OCI-LY1 (cell line): ENCODE data around the gene PTPRE.

Experiments used
- H2AFZ ChIP-seq: fragments of 200-600 bp; sonication (generic), shearing (Covaris generic); 2 replicates; pipeline ENCODE4 v1.6.0; 2014; ENCODE audit warnings: antibody characterized with exemption, mild to moderate bottlenecking, low read length
- H3F3A ChIP-seq: fragments of 200-600 bp; sonication (generic), shearing (Covaris generic); 2 replicates; pipeline ENCODE4 v1.6.0; 2014; ENCODE audit warnings: mild to moderate bottlenecking, antibody characterized with exemption, low read length, moderate library complexity; ENCODE audit not compliant: insufficient read depth
- H3K27ac ChIP-seq: fragments of 200-600 bp; sonication (generic); 2 replicates; pipeline ENCODE4 v1.5.1; 2014; ENCODE audit warnings: low read length, mixed run types, mild to moderate bottlenecking, low read depth; ENCODE audit not compliant: poor library complexity, severe bottlenecking
- H3K27me3 ChIP-seq: fragments of 200-600 bp; sonication (generic); 2 replicates; pipeline ENCODE4 v1.6.0; 2014; ENCODE audit warnings: antibody characterized with exemption, mild to moderate bottlenecking, low read length, moderate library complexity; ENCODE audit not compliant: insufficient read depth
- H3K36me3 ChIP-seq: fragments of 200-600 bp; sonication (generic); 2 replicates; pipeline ENCODE4 v1.6.1; 2014; ENCODE audit warnings: mild to moderate bottlenecking, antibody characterized with exemption, low read length, moderate library complexity, mixed read lengths; ENCODE audit not compliant: insufficient read depth
- H3K4me1 ChIP-seq: fragments of 200-600 bp; sonication (generic); 2 replicates; pipeline ENCODE4 v1.5.1; 2014; ENCODE audit warnings: mild to moderate bottlenecking, low read length, moderate library complexity; ENCODE audit not compliant: insufficient read depth, severe bottlenecking
- H3K4me2 ChIP-seq: fragments of 200-600 bp; sonication (generic), shearing (Covaris generic); 2 replicates; pipeline ENCODE4 v1.6.1; 2014; ENCODE audit warnings: low read length
- H3K4me3 ChIP-seq: fragments of 200-600 bp; sonication (generic); 2 replicates; pipeline ENCODE4 v1.5.1; 2014; ENCODE audit warnings: low read length, low read depth, mild to moderate bottlenecking, mixed read lengths; ENCODE audit not compliant: poor library complexity, severe bottlenecking
- H3K79me2 ChIP-seq: fragments of 200-600 bp; shearing (Covaris generic); 2 replicates; pipeline ENCODE4 v1.6.1; 2016; ENCODE audit warnings: mixed run types, low read length, mixed read lengths; ENCODE audit not compliant: insufficient read depth
- H3K9ac ChIP-seq: fragments of 200-600 bp; sonication (generic), shearing (Covaris generic); 2 replicates; pipeline ENCODE4 v1.6.1; 2014; ENCODE audit warnings: mild to moderate bottlenecking, low read length, mixed read lengths
- H3K9me2 ChIP-seq: fragments of 200-600 bp; sonication (generic), shearing (Covaris generic); 2 replicates; pipeline ENCODE4 v1.6.1; 2014; ENCODE audit warnings: low read depth, mild to moderate bottlenecking, low read length, mixed read lengths
- H3K9me3 ChIP-seq: fragments of 200-600 bp; shearing (Covaris generic); 2 replicates; pipeline ENCODE4 v1.6.1; 2014; ENCODE audit warnings: low read length, mixed read lengths
- H4K20me1 ChIP-seq: fragments of 200-600 bp; sonication (generic), shearing (Covaris generic); 2 replicates; pipeline ENCODE4 v1.6.0; 2016; ENCODE audit warnings: mild to moderate bottlenecking, low read length; ENCODE audit not compliant: insufficient read depth
- EZH2 ChIP-seq: fragments of 200-600 bp; sonication (generic), shearing (Covaris generic); IDR thresholded peaks from 2 replicates; pipeline ENCODE4 v1.8.0; 2017; ENCODE audit warnings: borderline replicate concordance, mixed run types, mild to moderate bottlenecking, antibody characterized with exemption, low read length, moderate library complexity, mixed read lengths
- TF ChIP-seq, protein P1 (sequence below): fragments of 200-600 bp; sonication (generic), shearing (Covaris generic); IDR thresholded peaks from 2 replicates; pipeline ENCODE4 v1.5.1; 2017; ENCODE audit warnings: mild to moderate bottlenecking, antibody characterized with exemption, low read length, moderate library complexity, mixed read lengths

PTPRE gene

DNA sequence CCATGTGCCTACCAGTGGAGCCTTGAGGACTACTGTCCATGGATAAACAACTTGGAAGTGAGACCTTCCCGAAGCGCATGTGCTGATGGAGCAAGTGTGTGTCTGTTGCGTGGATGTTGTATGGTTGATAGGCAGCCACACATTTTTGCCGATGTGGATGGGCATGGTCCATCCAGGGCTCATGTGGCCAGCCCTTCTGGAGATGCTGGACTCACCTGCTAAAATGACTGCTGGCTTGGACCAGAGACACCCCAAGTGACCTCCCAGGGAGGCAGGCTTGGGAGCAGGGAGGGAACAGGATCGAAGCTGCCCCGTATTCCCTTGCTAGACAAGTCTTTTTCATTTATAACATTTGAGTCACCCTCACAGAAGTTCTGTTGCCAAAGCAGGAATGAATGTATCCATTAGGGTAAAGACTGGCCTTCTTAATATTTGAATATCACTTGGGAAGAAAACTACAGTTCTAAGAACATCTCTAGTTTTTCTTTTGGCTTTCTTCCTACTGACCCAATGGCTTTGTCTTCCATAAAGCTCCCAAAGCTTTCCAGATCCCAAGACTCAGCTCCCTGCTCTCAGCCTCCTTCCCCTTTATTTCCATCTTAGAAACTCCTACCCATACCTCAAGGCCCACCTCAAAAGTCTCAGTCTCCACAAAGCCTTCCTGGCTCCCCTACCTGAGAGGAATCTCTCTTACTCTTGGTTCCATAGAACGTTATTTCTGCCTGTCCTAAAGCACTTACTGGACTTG lies 3.0 kb downstream of the PTPRE start:
- H3K4me2 ChIP-seq, result no peak overlapping the region
- H3K4me3 ChIP-seq, result no peak overlapping the region
- H2AFZ ChIP-seq, result no peak overlapping the region
- TF ChIP-seq EZH2, result no peak
- TF ChIP-seq, protein P1, sequence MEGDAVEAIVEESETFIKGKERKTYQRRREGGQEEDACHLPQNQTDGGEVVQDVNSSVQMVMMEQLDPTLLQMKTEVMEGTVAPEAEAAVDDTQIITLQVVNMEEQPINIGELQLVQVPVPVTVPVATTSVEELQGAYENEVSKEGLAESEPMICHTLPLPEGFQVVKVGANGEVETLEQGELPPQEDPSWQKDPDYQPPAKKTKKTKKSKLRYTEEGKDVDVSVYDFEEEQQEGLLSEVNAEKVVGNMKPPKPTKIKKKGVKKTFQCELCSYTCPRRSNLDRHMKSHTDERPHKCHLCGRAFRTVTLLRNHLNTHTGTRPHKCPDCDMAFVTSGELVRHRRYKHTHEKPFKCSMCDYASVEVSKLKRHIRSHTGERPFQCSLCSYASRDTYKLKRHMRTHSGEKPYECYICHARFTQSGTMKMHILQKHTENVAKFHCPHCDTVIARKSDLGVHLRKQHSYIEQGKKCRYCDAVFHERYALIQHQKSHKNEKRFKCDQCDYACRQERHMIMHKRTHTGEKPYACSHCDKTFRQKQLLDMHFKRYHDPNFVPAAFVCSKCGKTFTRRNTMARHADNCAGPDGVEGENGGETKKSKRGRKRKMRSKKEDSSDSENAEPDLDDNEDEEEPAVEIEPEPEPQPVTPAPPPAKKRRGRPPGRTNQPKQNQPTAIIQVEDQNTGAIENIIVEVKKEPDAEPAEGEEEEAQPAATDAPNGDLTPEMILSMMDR, result no peak
- no peaks in the 10 kb centered on the region for H3K36me3 ChIP-seq
- no peaks in the 10 kb centered on the region for H3K9me3 ChIP-seq
- H4K20me1 ChIP-seq, result no peaks in the 10 kb centered on the region
- H3K9ac ChIP-seq, result no peak overlapping the region
- H3K27ac ChIP-seq, result no peak overlapping the region
- no peaks in the 10 kb centered on the region for H3F3A ChIP-seq
- H3K79me2 ChIP-seq, result no peaks in the 10 kb centered on the region
- H3K9me2 ChIP-seq, result no peaks in the 10 kb centered on the region
- no peaks in the 10 kb centered on the region for H3K4me1 ChIP-seq
- H3K27me3 ChIP-seq, result no peaks in the 10 kb centered on the region

DNA sequence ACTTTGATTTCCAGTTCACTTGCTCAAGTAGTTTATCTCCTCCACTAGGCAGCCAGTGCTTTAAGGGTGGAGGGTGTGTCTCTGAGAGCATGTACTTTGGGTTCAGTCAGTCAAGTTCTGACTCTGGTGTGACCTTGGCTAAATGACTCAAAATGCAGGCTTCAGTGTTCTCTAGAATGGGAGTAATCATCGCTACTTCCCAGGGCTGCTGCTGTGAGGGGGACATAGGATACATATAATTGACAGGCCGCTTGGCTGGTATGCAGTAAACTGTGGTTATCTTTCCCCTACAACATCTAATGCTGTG lies 3.5 kb downstream of the PTPRE start:
- TF ChIP-seq, protein P1, result no peak
- TF ChIP-seq EZH2, result no peak
- Histone ChIP-seq H3K4me1 (no peaks in the 10 kb centered on the region), H3K4me3 (no peak overlapping the region)

DNA sequence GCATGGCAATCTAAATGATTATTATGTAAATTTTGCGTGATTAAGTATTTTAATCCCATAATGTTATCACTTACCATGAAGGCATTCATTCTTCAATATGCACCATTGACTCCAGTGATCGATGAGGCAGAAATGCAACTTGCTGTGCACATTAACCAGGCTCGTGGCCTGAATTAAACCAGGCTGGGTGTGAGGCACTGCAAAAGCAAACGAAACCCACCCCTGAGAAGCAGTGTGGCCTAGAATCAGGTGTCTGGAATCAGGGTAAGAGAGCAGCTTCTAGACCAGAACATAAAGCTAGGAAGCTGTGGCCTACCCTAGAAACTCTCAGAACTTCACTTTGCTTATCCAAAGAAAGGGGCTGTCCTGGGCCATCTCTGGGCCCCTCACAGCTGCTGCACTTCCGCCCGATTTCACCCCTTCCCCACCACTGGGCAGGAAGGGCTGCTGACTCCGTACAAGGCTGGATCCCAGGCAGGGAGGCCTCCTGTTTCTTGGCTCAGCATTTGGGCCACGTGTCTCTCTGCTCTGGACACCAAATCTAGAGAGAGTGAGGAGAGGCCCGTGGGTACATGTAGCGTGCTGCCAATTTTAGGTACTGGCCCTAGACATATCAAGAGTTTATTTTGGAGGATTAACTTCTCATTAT lies 4.4 kb downstream of the PTPRE start:
- Histone ChIP-seq H3K4me1 (no peaks in the 10 kb centered on the region), H3K9me2 (no peaks in the 10 kb centered on the region), H3K4me2 (no peak overlapping the region), H2AFZ (no peak overlapping the region), H3K36me3 (no peaks in the 10 kb centered on the region), H3K27me3 (no peaks in the 10 kb centered on the region), H3K27ac (no peak overlapping the region), H3K9me3 (no peaks in the 10 kb centered on the region), H3K9ac (no peak overlapping the region), H4K20me1 (no peaks in the 10 kb centered on the region), H3K79me2 (no peaks in the 10 kb centered on the region), H3F3A (no peaks in the 10 kb centered on the region), H3K4me3 (no peak overlapping the region)
- TF ChIP-seq EZH2, result no peak
- TF ChIP-seq, protein P1, result no peak

More for the DNA sequence above, 3.5 kb downstream of the PTPRE start:
- H3K79me2 ChIP-seq, result no peaks in the 10 kb centered on the region
- H3K9me3 ChIP-seq, result no peaks in the 10 kb centered on the region
- no peaks in the 10 kb centered on the region for H3K36me3 ChIP-seq
- H3K9me2 ChIP-seq, result no peaks in the 10 kb centered on the region
- H4K20me1 ChIP-seq, result no peaks in the 10 kb centered on the region
- H3F3A ChIP-seq, result no peaks in the 10 kb centered on the region
- H2AFZ ChIP-seq, result no peak overlapping the region
- H3K9ac ChIP-seq, result no peak overlapping the region
- H3K4me2 ChIP-seq, result no peak overlapping the region
- H3K27me3 ChIP-seq, result no peaks in the 10 kb centered on the region
- no peak overlapping the region for H3K27ac ChIP-seq
